Motor neuron (in vitro differentiated cells): Measurements from ENCODE around the gene HYDIN. TPM values are rescaled to one million over a fixed set of nuclear protein-coding genes. Genes with fewer than 3 reads are reported as not detected.
"Not testable (repeated sequence)": the region's sequence is repeated elsewhere in the genome, so short reads cannot be mapped to it uniquely, and the experiment has no call there.

Experiments
- ATAC-seq, 8 experiments: fragments of 200-7000 bp; cut with Tn5 transposase; replicated peaks in 6 of 8; 2 replicates each; pipeline ENCODE4 v1.8.0; 2021; ENCODE audit warnings: mild to moderate bottlenecking in 8 of 8, moderate library complexity in 8 of 8
- H3K27ac ChIP-seq, 2 donors: fragments of 250-450 bp; sonication (Bioruptor Pico); 2 replicates each; pipeline ENCODE4 v1.9.0; 2021; ENCODE audit warnings: antibody characterized with exemption in 2 of 2, mild to moderate bottlenecking in 2 of 2, moderate library complexity in 1 of 2
- H3K4me1 ChIP-seq, 2 donors: fragments of 250-450 bp; sonication (Bioruptor Pico); replicated peaks in 1 of 2; 2 replicates each; pipeline ENCODE4 v1.6.1; 2021; ENCODE audit warnings: antibody characterized with exemption in 2 of 2, mild to moderate bottlenecking in 2 of 2, moderate library complexity in 1 of 2
- H3K4me3 ChIP-seq, 5 donors: fragments of 250-450 bp; sonication (Bioruptor Pico); 2 replicates each; pipeline ENCODE4 v1.9.0; 2021; ENCODE audit warnings: antibody characterized with exemption in 5 of 5, mild to moderate bottlenecking in 5 of 5, moderate library complexity in 4 of 5
- WGBS, 10 experiments: fragments of 450-650 bp; shearing (Covaris generic); methylation state at CpG; one replicate each; pipeline ENCODE4 v1.0.0; 2022; 5-methylcytosine and 5-hydroxymethylcytosine counted together
- in situ Hi-C, 9 experiments: fragments of 400-800 bp; cut with MboI; loops; one replicate each; pipeline ENCODE4 v1.15.0; 2021; ENCODE audit warnings: low sequenced_read_pairs in 9 of 9, low pct_unique_long_range_greater_than_20kb in 2 of 9; ENCODE audit not compliant: unreplicated experiment in 9 of 9
- total RNA-seq, 8 experiments: library from RNA; unstranded; fragments of 300-600 nt; gene quantifications; 2 replicates each; pipeline versions ENCODE4 v1.2.3 to v1.2.4, GENCODE V29; 2022

HYDIN gene
- total RNA-seq, 8 experiments from 2014 or later = 0.61 to 28.9 (median 5.3) TPM

DNA sequence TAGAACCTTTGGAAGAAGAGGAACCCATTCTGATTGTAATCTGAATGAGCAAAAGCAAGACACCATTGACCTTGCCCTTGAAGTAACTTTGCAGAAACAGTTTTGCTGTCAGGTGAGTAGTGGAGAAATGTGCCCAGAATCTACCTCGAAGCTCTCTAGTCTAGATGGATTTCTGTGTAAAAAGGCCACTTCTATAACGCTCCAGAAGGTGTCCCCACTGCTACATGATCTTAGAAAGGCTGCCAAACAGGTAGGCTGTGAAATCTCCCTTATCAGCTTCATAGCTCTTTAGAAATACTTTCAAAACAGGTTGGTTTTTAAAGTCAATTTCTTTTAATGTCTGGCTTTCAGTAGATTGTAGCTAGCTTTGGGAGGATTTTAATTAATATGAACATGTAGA lies 230.8 kb downstream of the HYDIN start:
- H3K4me1 ChIP-seq, H3K4me3 ChIP-seq, in situ Hi-C loops, H3K27ac ChIP-seq: not testable (repeated sequence)
- WGBS, 10 experiments = no CpG with 5 or more reads among the region's 2 CpGs
- peak in 6 of 8 experiments; percentile 38 to 71 (median 46) for ATAC-seq

DNA sequence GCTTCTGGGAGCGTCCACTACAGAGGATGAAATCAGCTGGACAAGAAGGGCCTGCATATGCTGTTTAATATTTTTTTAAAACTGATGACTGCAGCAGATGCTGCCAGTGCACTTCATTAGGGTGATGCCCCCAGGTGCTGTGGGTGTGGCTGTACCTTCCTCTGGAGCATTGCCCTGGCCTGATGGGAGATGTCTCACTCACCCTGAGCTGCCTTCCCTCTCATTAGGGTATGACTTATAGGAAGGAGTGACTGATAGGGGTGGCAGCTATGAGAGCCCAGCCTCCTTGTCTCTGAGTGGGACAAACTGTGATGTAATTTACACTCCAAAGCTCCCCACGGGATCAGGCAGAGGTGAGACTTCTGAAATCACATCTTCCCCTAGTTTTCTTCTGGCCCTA lies 234.7 kb downstream of the HYDIN start:
- no CpG with 5 or more reads among the region's 2 CpGs for WGBS, 10 experiments
- H3K4me3 ChIP-seq, H3K4me1 ChIP-seq, H3K27ac ChIP-seq, in situ Hi-C loops: not testable (repeated sequence)
- peak in 2 of 8 experiments; percentile 14 to 46 for ATAC-seq

DNA sequence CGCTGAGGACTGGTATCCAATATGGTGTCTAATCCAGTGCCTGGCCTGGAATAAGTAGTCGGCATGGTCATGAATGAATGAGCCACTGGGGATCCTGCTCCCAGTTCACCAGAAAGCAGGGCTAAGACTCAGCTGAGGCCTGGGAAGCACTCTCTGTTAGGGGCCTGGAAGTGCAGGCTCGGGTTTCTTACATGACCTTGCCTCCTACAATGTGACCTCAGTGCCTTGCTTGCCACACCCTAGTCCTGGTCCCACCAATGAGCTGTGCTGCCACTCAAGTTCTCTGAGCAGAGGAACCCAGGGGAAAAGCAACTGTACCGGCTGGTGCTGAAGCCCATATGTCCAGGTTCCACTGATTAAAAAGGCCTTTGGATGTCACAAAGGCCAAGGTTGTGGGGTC lies 238.0 kb downstream of the HYDIN start:
- H3K4me1 ChIP-seq, in situ Hi-C loops, H3K27ac ChIP-seq, H3K4me3 ChIP-seq, ATAC-seq: not testable (repeated sequence)
- no CpG with 5 or more reads among the region's 4 CpGs for WGBS, 10 experiments

GRCh38 chr16:70987019-70987715 lies 243.4 kb downstream of the HYDIN start:
- H3K27ac ChIP-seq, in situ Hi-C loops, H3K4me3 ChIP-seq, H3K4me1 ChIP-seq: not testable (repeated sequence)
- no CpG with 5 or more reads among the region's 9 CpGs for WGBS, 10 experiments
- peak; percentile 20 to 100 (median 90) for ATAC-seq

GRCh38 chr16:70984675-70985074 lies 245.8 kb downstream of the HYDIN start:
- H3K27ac ChIP-seq, H3K4me1 ChIP-seq, H3K4me3 ChIP-seq, in situ Hi-C loops: not testable (repeated sequence)
- no CpG with 5 or more reads among the region's 6 CpGs for WGBS, 10 experiments
- ATAC-seq = peak in 5 of 8 experiments; percentile 57 to 91 (median 80)

- in situ Hi-C loops, H3K27ac ChIP-seq, H3K4me3 ChIP-seq, H3K4me1 ChIP-seq, ATAC-seq: not testable (repeated sequence)
- WGBS, 10 experiments = no CpG with 5 or more reads among the region's 3 CpGs
These were observed 262.2 kb downstream of the HYDIN start for GRCh38 chr16:70968332-70968731.

- H3K4me1 ChIP-seq, in situ Hi-C loops, H3K4me3 ChIP-seq, H3K27ac ChIP-seq: not testable (repeated sequence)
- peak in 1 of 8 experiments; percentile 73 for ATAC-seq
- no CpG with 5 or more reads among the region's 3 CpGs for WGBS, 10 experiments
These were observed 270.4 kb downstream of the HYDIN start for GRCh38 chr16:70960169-70960568.

DNA sequence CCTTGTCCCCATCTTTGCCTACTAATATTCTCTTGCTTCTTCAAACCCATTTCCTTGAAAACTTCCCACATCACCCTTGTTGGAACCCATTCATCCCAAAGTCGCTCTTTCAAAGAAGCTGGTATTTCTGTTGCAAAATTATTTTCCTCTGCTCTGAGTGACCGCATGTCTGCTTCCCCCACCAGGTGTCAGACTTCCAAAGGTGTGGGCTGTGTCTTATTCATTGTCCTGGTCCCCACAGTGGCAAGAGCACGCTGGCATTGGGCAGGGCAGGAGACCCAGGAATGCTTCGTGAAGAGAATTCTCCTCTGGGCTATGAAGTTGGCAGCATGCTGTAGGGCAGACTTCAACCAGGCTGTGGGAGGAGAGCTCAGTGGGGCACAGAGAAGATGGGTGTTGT lies 275.6 kb downstream of the HYDIN start:
- H3K27ac ChIP-seq, ATAC-seq, H3K4me1 ChIP-seq, H3K4me3 ChIP-seq, in situ Hi-C loops: not testable (repeated sequence)
- no CpG with 5 or more reads among the region's 4 CpGs for WGBS, 10 experiments

DNA sequence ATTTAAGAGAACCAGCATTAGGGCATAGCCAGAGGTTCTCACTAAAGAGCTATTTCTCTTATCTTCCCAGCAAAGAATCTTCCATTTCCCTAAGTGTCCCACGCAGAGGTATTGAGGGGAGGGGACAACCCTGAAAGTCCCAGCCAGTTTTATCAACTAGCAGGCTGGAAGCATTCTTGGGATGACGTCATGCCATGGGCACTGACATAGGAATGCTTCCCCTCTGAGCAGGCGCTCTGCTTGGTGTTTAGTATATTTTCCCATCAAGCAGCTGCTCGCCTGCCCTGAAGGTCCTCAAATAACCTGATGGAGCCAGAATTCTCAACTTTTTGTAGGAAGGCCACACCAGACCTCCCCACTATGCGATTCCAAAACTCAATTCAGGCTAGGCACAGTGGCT lies 276.7 kb downstream of the HYDIN start:
- H3K27ac ChIP-seq, H3K4me3 ChIP-seq, in situ Hi-C loops, H3K4me1 ChIP-seq: not testable (repeated sequence)
- peak in 1 of 8 experiments; percentile 62 for ATAC-seq
- no CpG with 5 or more reads among the region's 5 CpGs for WGBS, 10 experiments

DNA sequence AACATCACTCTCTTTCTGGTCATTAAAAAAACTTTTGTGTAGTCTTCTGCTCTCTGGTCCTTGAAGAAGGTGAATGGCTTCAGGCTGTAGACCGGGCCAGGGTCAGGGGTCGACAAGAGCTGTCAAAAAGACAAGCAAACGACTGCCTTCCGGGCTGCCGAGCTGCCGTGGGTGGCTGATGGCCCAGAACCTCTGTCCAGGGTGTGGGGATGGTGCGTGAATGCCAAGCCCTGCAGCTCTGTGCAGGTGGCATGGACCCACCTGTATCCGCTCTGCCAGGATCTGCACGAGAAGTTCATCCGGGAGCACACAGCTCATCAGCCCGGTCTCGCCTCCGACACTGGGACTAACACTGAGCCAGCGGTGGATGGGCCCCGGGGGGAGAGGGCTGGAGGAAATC lies 287.0 kb downstream of the HYDIN start:
- in situ Hi-C loops, H3K4me3 ChIP-seq, H3K4me1 ChIP-seq, ATAC-seq, H3K27ac ChIP-seq: not testable (repeated sequence)
- 62 to 82% (median 81%) methylated on average over 4 to 6 of the region's 15 CpGs; no CpG with 5 or more reads in 7 of the 10 experiments for WGBS, 10 experiments

- in situ Hi-C loops, H3K4me1 ChIP-seq, H3K4me3 ChIP-seq, H3K27ac ChIP-seq: not testable (repeated sequence)
- no CpG with 5 or more reads among the region's 7 CpGs for WGBS, 10 experiments
- peak in 2 of 8 experiments; percentile 37 to 67 for ATAC-seq
These were observed 290.7 kb downstream of the HYDIN start for GRCh38 chr16:70939690-70940359.

- H3K4me1 ChIP-seq, H3K27ac ChIP-seq, H3K4me3 ChIP-seq, in situ Hi-C loops: not testable (repeated sequence)
- ATAC-seq = peak in 5 of 8 experiments; percentile 82 to 88 (median 88)
- no CpG with 5 or more reads among the region's 12 CpGs for WGBS, 10 experiments
These were observed 293.6 kb downstream of the HYDIN start for GRCh38 chr16:70936781-70937525.

- in situ Hi-C loops, ATAC-seq: not testable (repeated sequence)
- WGBS, 10 experiments = no CpG with 5 or more reads among the region's 4 CpGs
These were observed 295.2 kb downstream of the HYDIN start for GRCh38 chr16:70935325-70935724.

More at GRCh38 chr16:70935325-70935724, 295.2 kb downstream of the HYDIN start:
- H3K4me1 ChIP-seq, H3K4me3 ChIP-seq, H3K27ac ChIP-seq: not testable (repeated sequence)
